ENCODE measurements around the gene PARP8.
"Not testable (repeated sequence)": the region's sequence is repeated elsewhere in the genome, so short reads cannot be mapped to it uniquely, and the experiment has no call there.

Gene PARP8

GRCh38 chr5:50684721-50685120 is 18.3 kb downstream of the PARP8 start:
- no peak for DNase-seq

- DNase-seq: no peak
Measured at GRCh38 chr5:50687548-50687947, 21.1 kb downstream of the PARP8 start.

DNA sequence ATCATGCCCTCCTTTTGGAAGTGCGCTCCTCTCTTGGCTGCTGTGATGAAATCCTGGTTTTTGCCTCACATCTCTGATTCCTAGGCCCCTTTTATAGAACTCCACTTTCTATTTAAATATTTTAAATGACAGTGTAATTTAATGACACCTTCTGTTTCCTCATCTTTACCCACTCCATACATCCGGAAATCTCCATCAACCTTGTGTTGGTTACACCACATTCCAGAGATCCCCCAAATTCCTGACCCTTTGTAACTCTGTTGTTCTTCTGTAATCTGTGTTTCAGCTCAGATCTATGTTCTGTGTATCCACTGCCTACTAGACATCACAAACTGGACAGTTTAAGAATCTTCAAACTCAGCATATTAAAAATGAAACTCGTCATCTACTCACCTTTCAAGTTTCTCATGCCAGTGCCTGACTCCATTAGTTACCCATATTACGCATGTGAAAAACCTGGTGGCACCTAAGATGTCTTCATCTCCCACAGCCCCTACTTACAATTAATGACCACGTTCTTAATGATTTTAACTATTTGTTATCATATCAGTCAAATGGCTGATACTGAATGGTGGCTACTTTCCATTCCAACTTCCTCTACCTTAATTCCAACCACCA is 25.1 kb downstream of the PARP8 start:
- no peak for DNase-seq

DNA sequence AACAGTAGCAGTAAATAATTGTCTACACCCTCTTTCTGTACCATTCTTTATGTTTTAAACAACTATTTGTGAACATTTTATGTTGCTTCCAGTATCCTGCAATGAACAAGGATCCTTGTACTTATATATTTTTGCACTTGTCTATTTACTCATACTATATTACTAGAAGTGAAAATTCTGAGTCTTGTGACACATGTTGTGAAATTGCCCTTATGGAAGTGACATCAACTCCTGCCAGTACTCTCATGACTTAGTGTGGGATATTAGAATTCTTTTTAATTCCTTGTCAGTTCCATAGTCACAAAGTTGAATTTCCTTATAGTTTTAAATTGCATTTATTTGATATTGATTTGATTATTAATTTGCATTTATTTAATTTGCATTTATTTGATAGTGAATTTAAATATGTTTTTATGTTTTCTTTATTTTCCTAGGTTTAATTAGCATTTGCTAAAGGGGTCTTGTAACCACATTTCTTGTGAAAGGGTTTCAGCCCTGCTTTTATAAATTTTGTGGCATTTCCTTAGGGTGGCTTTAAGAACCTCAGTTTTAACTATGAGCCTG is 27.7 kb downstream of the PARP8 start:
- no peak for DNase-seq

GRCh38 chr5:50694626-50695025 is 28.2 kb downstream of the PARP8 start:
- not testable (repeated sequence) for DNase-seq

DNA sequence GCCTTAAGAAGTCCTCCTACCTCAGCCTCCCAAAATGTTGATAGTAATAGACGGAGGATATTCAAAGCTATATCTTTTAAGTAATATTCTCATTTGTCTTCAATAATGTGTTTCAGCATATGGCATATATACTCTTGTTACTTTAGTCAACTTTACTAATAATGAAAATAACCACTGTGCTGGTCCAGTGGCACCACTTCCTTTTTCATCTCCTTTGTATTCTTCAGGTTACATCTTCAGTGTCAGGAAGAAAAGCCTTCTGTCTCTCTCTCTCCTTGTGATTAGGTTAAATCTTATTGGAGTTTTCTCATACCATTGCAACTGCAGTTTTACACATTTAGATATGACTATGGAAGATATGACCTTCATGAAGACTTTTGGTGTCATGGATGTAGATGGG is 31.3 kb downstream of the PARP8 start:
- DNase-seq: no peak

DNA sequence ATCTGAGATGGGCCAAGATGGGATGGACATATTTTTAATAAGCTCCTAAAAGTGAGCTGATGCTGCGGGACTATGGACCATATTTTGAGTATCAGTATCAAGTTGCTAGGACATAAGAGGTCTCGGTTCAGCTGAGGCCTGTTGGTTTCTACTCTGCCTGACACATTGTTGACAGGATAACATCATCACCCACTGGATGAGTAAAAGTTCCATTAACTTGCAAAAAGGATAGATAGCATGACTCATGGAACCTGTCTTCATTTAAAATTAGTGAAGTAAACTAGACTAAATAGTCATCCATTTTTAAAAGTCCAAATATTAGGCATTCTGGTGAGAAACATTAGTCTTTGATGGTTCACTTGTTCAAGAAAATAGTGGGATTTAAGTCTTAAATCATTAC is 33.3 kb downstream of the PARP8 start:
- no peak for DNase-seq

- DNase-seq: no peak
Measured at GRCh38 chr5:50700706-50701105, 34.3 kb downstream of the PARP8 start.

- DNase-seq: no peak
Measured at GRCh38 chr5:50702615-50703366, 36.4 kb downstream of the PARP8 start.

DNA sequence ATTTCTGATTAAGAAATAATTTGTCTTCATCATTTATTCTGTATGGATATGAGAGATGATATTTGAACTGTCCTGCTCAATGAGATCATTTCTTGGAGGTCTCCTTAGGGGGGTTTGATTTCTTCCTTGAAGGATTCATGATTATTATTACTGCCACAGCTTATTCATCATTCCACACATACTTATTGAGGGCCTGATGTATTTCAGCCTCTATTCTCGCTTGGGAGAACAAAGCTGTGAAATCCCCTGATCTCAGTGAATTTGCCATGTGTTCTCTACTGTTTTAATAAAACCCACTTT is 36.9 kb downstream of the PARP8 start:
- DNase-seq: no peak

DNA sequence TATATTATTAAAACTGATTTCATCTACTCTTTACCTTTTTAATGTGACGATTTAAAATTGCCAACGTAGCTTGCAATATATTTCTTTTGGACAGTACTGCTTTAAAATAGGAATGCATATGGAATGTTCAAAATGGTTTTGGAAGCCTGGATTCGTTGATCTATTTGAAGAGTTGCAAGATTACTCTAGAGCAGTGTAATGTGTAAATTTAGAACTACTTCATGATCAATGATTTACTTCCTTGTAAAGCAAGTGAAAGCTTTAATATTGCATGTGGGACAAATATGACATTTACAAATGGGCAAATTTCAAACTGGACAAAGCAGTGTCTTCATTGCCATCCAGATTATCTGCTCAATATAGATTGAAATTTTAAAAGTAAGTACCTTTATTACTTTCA is 38.3 kb downstream of the PARP8 start:
- no peak for DNase-seq

DNA sequence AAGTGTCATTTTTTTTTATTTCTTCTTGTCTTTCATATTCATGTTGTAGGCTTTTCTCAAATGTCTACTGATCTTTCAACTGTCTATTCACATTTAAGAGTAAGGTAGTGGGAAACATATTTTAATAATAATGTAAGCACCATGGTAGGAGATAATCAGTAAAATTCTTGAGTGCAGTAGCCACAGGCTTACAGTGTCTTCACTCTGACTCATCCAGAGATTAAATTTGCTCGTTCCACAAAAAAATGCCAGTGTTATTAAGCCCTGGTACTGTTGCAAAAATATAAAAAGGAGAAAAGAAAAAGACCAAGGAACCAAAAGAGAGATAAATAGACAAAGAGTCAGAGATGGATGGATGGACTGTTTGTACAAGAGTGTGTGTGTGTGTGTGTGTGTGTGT is 43.0 kb downstream of the PARP8 start:
- no peak for DNase-seq

DNA sequence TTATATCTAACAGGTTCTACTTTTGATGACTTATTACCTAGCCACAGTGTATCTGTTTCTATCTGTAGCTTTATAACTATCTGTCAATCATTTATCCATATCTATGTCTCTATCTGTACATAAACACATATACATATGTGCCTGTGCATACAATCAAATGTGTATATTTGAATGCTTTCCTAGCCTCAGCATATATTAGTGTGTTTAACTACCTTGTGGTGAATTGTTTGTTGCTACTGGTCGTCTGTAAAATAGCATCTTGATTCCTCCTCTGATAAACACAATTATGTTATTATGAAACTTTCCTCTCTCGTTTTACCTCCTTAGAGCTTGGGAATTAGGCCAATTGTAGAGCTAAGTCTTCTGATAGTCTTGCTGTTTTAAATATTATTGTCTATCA is 44.4 kb downstream of the PARP8 start:
- DNase-seq: no peak

DNA sequence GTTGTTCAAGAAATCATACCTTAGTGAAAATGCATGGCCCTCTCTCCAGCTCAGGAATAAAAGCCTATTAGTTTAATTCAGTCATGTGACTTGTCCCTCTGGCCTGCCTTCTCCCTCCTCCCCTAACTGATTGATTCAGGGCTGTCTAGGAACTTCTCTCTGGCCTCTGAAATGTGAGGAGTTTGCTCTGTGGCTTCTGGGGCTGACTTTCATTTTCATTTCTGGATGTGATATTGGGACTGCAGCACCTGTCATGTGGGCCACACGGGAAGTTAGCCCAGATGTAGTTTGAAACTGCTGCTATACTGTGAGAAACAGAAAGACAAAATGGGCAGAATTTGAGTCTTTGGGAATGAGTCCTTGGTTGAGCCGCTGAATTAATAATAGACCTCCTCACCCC is 44.8 kb downstream of the PARP8 start:
- peak; percentile 41 for DNase-seq

GRCh38 chr5:50712479-50712878 is 46.0 kb downstream of the PARP8 start:
- DNase-seq: no peak

GRCh38 chr5:50715001-50715400 is 48.6 kb downstream of the PARP8 start:
- DNase-seq: no peak

GRCh38 chr5:50716134-50716533 is 49.7 kb downstream of the PARP8 start:
- DNase-seq: no peak

GRCh38 chr5:50717651-50718050 is 51.2 kb downstream of the PARP8 start:
- DNase-seq: no peak

GRCh38 chr5:50720061-50720710 is 53.7 kb downstream of the PARP8 start:
- DNase-seq: no peak

- DNase-seq: no peak
Measured at GRCh38 chr5:50722223-50722622, 55.8 kb downstream of the PARP8 start.

DNA sequence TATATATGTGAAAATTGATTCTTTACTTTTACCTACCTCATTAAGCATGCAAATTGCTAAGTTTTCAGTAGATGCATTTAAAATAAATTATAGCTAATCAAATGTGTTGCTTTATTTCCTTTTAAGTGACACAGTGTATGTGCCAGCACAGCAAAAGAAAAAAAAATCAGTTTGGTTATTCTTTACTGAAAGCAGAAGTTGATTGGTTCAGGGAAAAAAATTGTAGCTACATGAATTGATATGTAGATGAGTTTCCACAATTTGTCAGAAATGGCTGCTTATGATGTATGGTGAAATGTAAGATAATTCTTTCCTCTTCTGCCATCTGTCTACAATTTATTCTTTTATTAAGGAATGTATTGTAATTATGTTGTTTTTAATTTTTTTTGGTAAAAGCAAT is 57.8 kb downstream of the PARP8 start:
- DNase-seq: no peak

DNA sequence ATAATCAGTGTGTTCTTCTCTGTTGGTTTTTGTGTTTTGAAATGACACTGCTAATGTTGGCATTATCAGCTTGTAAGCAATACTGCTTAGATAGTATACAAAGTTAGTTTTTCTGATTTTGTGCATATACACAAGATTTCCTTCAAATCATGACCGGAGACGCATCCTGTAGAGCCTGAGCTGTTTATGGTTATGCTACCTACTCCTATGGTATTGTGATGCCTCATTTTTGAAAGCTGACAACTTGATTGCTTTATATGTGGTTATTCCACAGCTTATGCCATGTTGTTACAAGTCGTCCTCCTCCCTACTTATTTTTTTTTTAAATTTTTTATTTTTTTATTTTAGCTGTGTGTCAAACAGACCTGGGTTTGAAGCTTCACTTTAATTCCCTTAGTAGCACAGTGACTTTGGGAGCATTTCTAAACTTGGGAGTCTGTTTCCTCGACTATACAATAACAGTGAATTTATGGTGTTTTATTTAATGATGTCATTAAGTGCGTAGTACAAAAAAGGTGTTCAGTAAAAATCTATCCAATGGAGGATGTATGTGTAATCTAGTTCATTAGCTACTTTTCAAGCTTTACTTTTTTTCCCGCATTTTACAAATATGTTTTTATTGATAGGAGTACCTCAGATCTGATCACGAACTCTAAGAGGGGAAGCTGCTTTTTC is 59.5 kb downstream of the PARP8 start:
- no peak for DNase-seq

GRCh38 chr5:50726475-50727148 is 60.2 kb downstream of the PARP8 start:
- DNase-seq: no peak

Measured in activated CD8-positive, alpha-beta memory T cell treated with anti-CD3 and anti-CD28 coated beads, Interleukin-2, amount 50 U/mL, for 4 hours (primary cell).